Choroid plexus epithelial cell (primary cell): ENCODE measurements around the gene ANKRD10.
A peak's percentile ranks its signal among the peaks of the same experiment; 100 is the strongest.

Experiments
- DNase-seq: peaks from one replicate; pipeline ENCODE4 v3.0.0-alpha.2; 2010; ENCODE audit warnings: low read depth
- H3K4me3 ChIP-seq: 2 replicates; pipeline ENCODE4 v1.5.1; 2011; ENCODE audit warnings: low read depth, mild to moderate bottlenecking, control low read depth, low read length, moderate library complexity
- CTCF ChIP-seq: conservative IDR thresholded peaks from 2 replicates; pipeline ENCODE4 v1.5.1; 2011; ENCODE audit warnings: low read depth, mild to moderate bottlenecking, control low read depth, inconsistent platforms, low read length, moderate library complexity

Gene ANKRD10

GRCh38 chr13:110920038-110920437, 5.2 kb upstream of the ANKRD10 start:
- TF ChIP-seq CTCF: no peak
- no peak for DNase-seq

GRCh38 chr13:110916301-110917142, 1.7 kb upstream of the ANKRD10 start:
- DNase-seq: peak; percentile 89
- H3K4me3 ChIP-seq: peak overlapping the region; percentile 94
- no peak for TF ChIP-seq CTCF

More at GRCh38 chr13:110920038-110920437, 5.2 kb upstream of the ANKRD10 start:
- H3K4me3 ChIP-seq: no peak overlapping the region

GRCh38 chr13:110915874-110916206, 971 bp upstream of the ANKRD10 start:
- TF ChIP-seq CTCF: no peak
- peak overlapping the region; percentile 94 for H3K4me3 ChIP-seq
- no peak for DNase-seq

- H3K4me3 ChIP-seq: peak overlapping the region; percentile 94
- DNase-seq: peak; percentile 76
- TF ChIP-seq CTCF: no peak
Measured at GRCh38 chr13:110914331-110915056, 375 bp downstream of the ANKRD10 start.

- DNase-seq: no peak
- peak overlapping the region; percentile 94 for H3K4me3 ChIP-seq
- no peak for TF ChIP-seq CTCF
Measured at GRCh38 chr13:110914081-110914330, 863 bp downstream of the ANKRD10 start.

- DNase-seq: peak; percentile 36
- TF ChIP-seq CTCF: no peak
- peak overlapping the region; percentile 94 for H3K4me3 ChIP-seq
Measured at GRCh38 chr13:110913322-110914080, 1.4 kb downstream of the ANKRD10 start.
